ENCODE data around the gene PITHD1.
"Not testable (repeated sequence)": the region's sequence is repeated elsewhere in the genome, so short reads cannot be mapped to it uniquely, and the experiment has no call there.

DNA sequence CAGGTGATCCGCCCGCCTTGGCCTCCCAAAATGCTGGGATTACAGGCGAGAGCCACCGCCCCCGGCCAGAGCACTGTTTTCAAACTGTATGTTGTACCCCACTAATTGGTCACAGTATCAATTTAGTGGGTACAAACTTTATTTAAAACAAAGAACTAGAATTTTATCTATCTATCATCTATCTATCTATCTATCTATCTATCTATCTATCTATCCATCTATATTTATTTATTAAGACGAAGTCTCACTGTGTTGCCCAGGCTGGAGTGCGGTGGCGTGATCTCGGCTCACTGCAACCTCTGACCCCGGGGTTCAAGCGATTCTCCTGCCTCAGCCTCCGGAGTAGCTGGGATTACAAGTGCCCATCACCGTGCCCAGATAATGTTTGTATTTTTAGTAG lies 48.4 kb downstream of the PITHD1 start:
- TF ChIP-seq, protein P1, sequence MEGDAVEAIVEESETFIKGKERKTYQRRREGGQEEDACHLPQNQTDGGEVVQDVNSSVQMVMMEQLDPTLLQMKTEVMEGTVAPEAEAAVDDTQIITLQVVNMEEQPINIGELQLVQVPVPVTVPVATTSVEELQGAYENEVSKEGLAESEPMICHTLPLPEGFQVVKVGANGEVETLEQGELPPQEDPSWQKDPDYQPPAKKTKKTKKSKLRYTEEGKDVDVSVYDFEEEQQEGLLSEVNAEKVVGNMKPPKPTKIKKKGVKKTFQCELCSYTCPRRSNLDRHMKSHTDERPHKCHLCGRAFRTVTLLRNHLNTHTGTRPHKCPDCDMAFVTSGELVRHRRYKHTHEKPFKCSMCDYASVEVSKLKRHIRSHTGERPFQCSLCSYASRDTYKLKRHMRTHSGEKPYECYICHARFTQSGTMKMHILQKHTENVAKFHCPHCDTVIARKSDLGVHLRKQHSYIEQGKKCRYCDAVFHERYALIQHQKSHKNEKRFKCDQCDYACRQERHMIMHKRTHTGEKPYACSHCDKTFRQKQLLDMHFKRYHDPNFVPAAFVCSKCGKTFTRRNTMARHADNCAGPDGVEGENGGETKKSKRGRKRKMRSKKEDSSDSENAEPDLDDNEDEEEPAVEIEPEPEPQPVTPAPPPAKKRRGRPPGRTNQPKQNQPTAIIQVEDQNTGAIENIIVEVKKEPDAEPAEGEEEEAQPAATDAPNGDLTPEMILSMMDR (IDR thresholded peaks at IDR 0.05), result not testable (repeated sequence)
- TF ChIP-seq POLR2A (IDR thresholded peaks at IDR 0.05), result not testable (repeated sequence)

Measured in lower leg skin (tissue), 3 donors.